GM13976 (cell line): ENCODE data around the gene ZNF638.

Experiments
- DNase-seq: peaks from one replicate; pipeline ENCODE4 v3.0.0; 2012; ENCODE audit warnings: low spot score
- CTCF ChIP-seq: IDR thresholded peaks from 2 replicates; pipeline ENCODE4 v1.5.1; 2012; ENCODE audit warnings: borderline replicate concordance, mild to moderate bottlenecking; ENCODE audit not compliant: insufficient read depth; ENCODE audit errors: extremely low read depth, missing control alignments, control extremely low read depth
- in situ Hi-C: fragments of 300-500 bp; cut with MboI; formaldehyde crosslinking; loops from one replicate; pipeline ENCODE4 v1.12.0; 2022; ENCODE audit warnings: low sequenced_read_pairs, mixed read lengths, inconsistent platforms; ENCODE audit not compliant: unreplicated experiment

The ZNF638 gene

DNA sequence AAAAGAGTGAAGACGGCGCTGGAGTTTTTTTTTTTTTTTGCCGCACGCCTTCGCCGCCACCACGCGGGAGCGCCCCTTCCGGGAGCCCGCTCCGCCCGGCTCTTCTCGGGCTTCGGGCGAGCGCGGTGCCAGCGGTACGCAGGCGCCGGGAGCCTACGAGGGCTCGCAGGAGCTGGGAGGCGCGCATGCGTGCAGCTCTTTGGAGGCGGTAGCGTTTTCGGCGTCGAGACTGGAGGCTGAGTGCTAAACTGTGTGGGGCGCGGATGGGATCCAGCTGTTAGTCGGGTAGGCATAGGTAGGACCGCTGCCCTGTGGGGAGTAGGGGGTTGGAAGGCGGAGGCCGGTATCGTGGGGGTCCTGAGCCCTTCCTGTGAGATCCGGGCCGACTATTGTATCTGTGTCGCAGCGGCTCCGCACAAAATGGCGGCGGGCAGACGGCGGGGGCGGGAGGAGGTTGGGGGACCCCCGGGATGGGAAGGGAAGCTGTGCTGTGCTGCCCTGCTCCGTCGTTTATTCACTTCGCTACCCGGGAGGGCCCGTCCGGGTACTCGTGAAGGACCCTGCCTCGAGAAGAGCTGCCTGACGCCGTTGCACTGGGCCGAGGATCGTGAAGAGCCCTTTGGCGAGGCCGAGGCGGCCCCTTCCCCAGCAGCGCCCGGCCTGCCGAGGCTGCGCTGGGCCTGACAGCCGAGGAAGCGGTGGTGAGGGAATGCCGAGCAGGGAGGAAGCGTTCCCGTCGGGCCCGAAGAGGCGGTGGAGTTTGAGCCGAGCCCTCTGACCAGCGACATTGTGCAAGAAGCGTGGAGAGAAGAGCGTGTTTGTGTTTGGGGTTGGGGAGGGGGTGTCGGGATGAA lies at the start of gene ZNF638:
ZNF638 (plus strand) TSS at position 202 of the 854 bp plus-strand sequence. CDS start 17,173 bp downstream, outside the sequence.
- peak; percentile 97 for DNase-seq
- in situ Hi-C loops: no loop called here
- TF ChIP-seq CTCF: peak; percentile 65

DNA sequence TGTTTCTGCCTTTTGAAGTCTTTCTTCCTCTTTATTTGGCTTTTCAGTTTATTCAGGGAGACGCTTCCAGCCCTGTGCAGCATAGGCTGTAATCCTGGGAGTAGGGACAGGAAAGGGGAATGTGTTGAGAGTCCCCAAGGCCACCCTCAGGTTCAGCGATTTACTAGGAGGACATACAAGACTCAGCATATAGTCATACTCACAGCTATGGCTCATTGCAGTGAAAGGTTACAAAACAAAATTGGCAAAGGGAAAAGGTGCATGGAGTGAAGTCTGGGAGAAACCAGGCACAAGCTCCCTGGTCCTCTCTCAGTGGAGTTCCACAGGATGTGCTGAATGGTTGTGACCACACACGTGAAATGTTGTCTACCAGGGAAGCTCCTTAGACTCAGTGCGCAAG lies 49.6 kb upstream of the ZNF638 start:
- in situ Hi-C loops: no loop called here
- DNase-seq: no peak
- TF ChIP-seq CTCF: no peak

- no peak for DNase-seq
- no peak for TF ChIP-seq CTCF
- in situ Hi-C loops: no loop called here
Measured at GRCh38 chr2:71282493-71282892, 49.1 kb upstream of the ZNF638 start.

- TF ChIP-seq CTCF: no peak
- DNase-seq: no peak
- in situ Hi-C loops: no loop called here
Measured at GRCh38 chr2:71283131-71283530, 48.5 kb upstream of the ZNF638 start.

GRCh38 chr2:71285706-71286105 lies 45.9 kb upstream of the ZNF638 start:
- in situ Hi-C loops: no loop called here
- no peak for DNase-seq
- no peak for TF ChIP-seq CTCF

DNA sequence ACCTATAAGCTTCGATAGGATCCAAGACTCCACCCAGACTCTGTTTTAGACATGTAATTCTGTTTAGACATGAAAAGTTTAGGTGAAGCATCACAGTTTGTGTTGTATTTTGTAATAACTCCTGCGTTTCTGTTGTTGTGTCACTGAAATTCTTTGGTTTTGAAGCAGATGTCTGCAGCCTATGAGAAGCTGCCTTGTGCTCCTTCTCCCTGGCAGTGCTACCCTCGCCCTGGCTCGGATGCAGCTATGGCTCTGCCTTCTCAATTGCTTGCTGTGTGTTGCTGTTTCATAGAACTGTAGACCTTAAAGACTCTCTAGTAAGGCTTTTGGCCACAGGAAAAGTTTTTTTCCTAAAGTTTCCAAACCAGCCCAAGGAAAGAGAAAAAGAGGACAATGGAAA lies 40.2 kb upstream of the ZNF638 start:
- DNase-seq: no peak
- in situ Hi-C loops: no loop called here
- no peak for TF ChIP-seq CTCF
